Natural killer cell (primary cell): Measurements from ENCODE around the gene DCN. TPM values are rescaled to one million over a fixed set of nuclear protein-coding genes. Genes with fewer than 3 reads are reported as not detected.

Experiments used
- ATAC-seq, 3 donors: fragments of 150-1000 bp in 2 of 3; fragments of 200-7000 bp in 1 of 3; cut with Tn5 transposase; 1 replicate in 1 of 3; 2 replicates in 2 of 3; pipeline ENCODE4 v1.10.0; 2021; ENCODE audit warnings: mild to moderate bottlenecking in 2 of 3, moderate library complexity in 2 of 3
- DNase-seq, 2 donors: peaks; one replicate each; pipeline versions ENCODE4 v3.0.0 to v3.0.0-alpha.2; 2013 to 2021; ENCODE audit warnings: mixed read lengths in 1 of 2
- H3K27ac ChIP-seq: one replicate; pipeline ENCODE4 v1.5.1; 2013; ENCODE audit warnings: mild to moderate bottlenecking, low read length
- H3K27me3 ChIP-seq: one replicate; pipeline ENCODE4 v1.6.1; 2013; ENCODE audit warnings: low read length; ENCODE audit not compliant: control insufficient read depth, insufficient read depth
- H3K36me3 ChIP-seq: one replicate; pipeline ENCODE4 v1.6.1; 2013; ENCODE audit warnings: low read length; ENCODE audit not compliant: control insufficient read depth, insufficient read depth
- H3K4me1 ChIP-seq: one replicate; pipeline ENCODE4 v1.6.1; 2013; ENCODE audit warnings: low read length; ENCODE audit not compliant: control insufficient read depth, insufficient read depth
- H3K4me3 ChIP-seq: one replicate; pipeline ENCODE4 v1.5.1; 2013; ENCODE audit warnings: low read length
- H3K9me3 ChIP-seq: one replicate; pipeline ENCODE4 v1.6.1; 2013; ENCODE audit warnings: low read length; ENCODE audit not compliant: control insufficient read depth, insufficient read depth
- H3K27ac Mint-ChIP-seq, 2 donors: one replicate each; pipeline ENCODE4 v1.8.0; 2022; ENCODE audit warnings: mild to moderate bottlenecking in 2 of 2, mixed read lengths in 2 of 2, moderate library complexity in 1 of 2
- H3K27me3 Mint-ChIP-seq, 2 donors: one replicate each; pipeline ENCODE4 v1.8.0; 2022; ENCODE audit warnings: low read depth in 2 of 2, mixed read lengths in 2 of 2
- H3K36me3 Mint-ChIP-seq: one replicate; pipeline ENCODE4 v1.8.0; 2022; ENCODE audit warnings: mixed read lengths
- H3K4me1 Mint-ChIP-seq, 2 donors: one replicate each; pipeline ENCODE4 v1.8.0; 2022; ENCODE audit warnings: mixed read lengths in 2 of 2
- H3K4me3 Mint-ChIP-seq: one replicate; pipeline ENCODE4 v1.8.0; 2022; ENCODE audit warnings: mild to moderate bottlenecking, moderate library complexity, mixed read lengths
- H3K9me3 Mint-ChIP-seq, 2 donors: one replicate each; pipeline ENCODE4 v1.8.0; 2022; ENCODE audit warnings: mixed read lengths in 2 of 2
- WGBS: methylation state at CpG from one replicate; pipeline ENCODE4 v1.1.7; 2013; ENCODE audit warnings: missing lambda C conversion rate; ENCODE audit not compliant: insufficient coverage; 5-methylcytosine and 5-hydroxymethylcytosine counted together
- intact Hi-C: fragments of 100-400 bp; cut with micrococcal nuclease; formaldehyde crosslinking; loops from one replicate; pipeline ENCODE4 v1.14.2; 2022
- total RNA-seq, 4 donors: library from RNA; stranded (reverse); fragments of 120-200 nt in 1 of 4; gene quantifications; one replicate each; pipeline versions ENCODE4 v1.2.3 to v1.2.4, GENCODE V29; 2013 to 2022
- TF ChIP-seq, protein P1 (sequence below): fragments of 200-600 bp; IDR thresholded peaks from one replicate; pipeline ENCODE4 v1.8.0; 2022; ENCODE audit warnings: antibody characterized with exemption

DCN gene, protein sequence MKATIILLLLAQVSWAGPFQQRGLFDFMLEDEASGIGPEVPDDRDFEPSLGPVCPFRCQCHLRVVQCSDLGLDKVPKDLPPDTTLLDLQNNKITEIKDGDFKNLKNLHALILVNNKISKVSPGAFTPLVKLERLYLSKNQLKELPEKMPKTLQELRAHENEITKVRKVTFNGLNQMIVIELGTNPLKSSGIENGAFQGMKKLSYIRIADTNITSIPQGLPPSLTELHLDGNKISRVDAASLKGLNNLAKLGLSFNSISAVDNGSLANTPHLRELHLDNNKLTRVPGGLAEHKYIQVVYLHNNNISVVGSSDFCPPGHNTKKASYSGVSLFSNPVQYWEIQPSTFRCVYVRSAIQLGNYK
- total RNA-seq, result under 1 TPM in 1 of 3 donors, not detected in 2; 0.90 TPM
- total RNA-seq (2013), result 0.45 TPM

DNA sequence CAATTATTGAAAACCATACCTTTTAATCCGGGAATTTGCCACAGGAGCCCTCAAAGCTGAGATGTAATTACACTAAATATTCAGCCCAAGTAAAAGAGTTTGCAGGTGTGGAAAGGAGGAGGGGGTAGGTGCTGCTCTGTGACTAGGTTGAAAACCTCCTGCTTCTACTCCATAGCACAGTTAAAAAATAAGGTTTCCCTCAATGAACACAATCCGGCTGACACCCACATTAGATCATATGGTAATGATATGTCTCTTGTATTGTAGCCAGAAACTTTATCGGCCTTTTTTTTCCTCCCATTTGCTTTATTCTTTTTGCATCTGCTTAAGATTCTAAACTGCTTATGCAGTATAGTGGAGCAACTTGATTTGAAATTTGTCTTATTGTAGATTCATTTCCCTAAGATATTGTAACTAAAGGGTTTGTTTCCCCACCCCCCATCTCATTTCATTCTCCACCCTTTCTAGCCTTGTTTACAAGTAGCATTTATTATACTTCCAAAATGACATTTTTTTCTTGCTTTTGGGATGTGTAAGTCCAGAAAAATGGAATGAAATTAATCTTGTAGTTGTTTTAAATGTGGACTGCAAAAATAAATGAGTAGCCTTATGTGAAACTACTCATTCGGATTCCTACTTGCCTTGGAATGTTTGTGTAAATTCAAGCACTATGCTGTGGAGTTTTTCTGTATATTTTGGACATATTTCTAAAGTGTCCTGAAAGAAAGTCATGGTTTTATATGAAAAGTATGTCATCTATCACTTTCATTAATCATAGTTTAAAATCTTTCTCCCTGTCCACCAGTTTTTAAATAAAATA lies at the start of gene DCN:
TSS of gene DCN (minus strand) at position 182 of the 820 bp plus-strand sequence. CDS start 4,265 bp downstream, outside the sequence.
- Histone ChIP-seq H3K4me1 (no peaks in the 10 kb centered on the region), H3K27ac (no peak within 1 kb of the TSS), H3K27me3 (no peaks in the 10 kb centered on the region), H3K36me3 (no peaks in the 10 kb centered on the region), H3K9me3 (no peaks in the 10 kb centered on the region), H3K4me3 (no peak within 1 kb of the TSS)
- intact Hi-C loops, result no loop called here
- no peaks in the 10 kb centered on the region for H3K9me3 Mint-ChIP-seq
- TF ChIP-seq, protein P1, sequence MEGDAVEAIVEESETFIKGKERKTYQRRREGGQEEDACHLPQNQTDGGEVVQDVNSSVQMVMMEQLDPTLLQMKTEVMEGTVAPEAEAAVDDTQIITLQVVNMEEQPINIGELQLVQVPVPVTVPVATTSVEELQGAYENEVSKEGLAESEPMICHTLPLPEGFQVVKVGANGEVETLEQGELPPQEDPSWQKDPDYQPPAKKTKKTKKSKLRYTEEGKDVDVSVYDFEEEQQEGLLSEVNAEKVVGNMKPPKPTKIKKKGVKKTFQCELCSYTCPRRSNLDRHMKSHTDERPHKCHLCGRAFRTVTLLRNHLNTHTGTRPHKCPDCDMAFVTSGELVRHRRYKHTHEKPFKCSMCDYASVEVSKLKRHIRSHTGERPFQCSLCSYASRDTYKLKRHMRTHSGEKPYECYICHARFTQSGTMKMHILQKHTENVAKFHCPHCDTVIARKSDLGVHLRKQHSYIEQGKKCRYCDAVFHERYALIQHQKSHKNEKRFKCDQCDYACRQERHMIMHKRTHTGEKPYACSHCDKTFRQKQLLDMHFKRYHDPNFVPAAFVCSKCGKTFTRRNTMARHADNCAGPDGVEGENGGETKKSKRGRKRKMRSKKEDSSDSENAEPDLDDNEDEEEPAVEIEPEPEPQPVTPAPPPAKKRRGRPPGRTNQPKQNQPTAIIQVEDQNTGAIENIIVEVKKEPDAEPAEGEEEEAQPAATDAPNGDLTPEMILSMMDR, result no peak
- WGBS, result 64% methylated on average over 1 of the region's 4 CpGs
- no peaks in the 10 kb centered on the region for H3K27me3 Mint-ChIP-seq
- no peak within 1 kb of the TSS for H3K4me3 Mint-ChIP-seq
- DNase-seq (no peak), ATAC-seq (no peak)
- H3K27ac Mint-ChIP-seq, result no peak within 1 kb of the TSS
- H3K36me3 Mint-ChIP-seq, result no peaks in the 10 kb centered on the region
- H3K4me1 Mint-ChIP-seq, result no peaks in the 10 kb centered on the region

DNA sequence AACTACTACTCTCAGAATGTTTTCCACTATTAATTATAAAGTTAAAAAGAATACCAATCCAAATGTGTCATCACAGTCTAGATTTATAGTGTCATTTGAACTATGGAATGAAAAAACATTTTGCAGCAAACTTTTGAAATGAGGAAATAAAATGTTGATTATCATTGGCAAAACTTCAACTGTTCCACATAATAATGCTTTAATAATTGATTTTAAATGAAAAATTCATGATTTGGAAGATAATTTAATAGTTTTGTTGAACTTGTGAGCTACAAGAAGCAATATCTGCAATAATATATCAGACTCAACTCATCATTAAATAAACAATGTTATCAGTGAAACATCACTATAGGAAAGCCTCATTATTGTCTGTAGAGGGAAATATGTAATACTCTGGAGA lies 48.2 kb upstream of the DCN start:
- Histone ChIP-seq H3K9me3 (no peaks in the 10 kb centered on the region), H3K4me3 (no peak overlapping the region), H3K36me3 (no peaks in the 10 kb centered on the region), H3K4me1 (no peaks in the 10 kb centered on the region), H3K27me3 (no peaks in the 10 kb centered on the region), H3K27ac (no peak overlapping the region)
- TF ChIP-seq, protein P1, result no peak
- intact Hi-C loops, result no loop called here
- Mint-ChIP-seq H3K4me3 (no peak overlapping the region), H3K27ac (no peak overlapping the region), H3K9me3 (peaks cover under 1 to 8% of the 10 kb centered on the region in 2 donors), H3K27me3 (no peaks in the 10 kb centered on the region), H3K36me3 (no peaks in the 10 kb centered on the region), H3K4me1 (no peaks in the 10 kb centered on the region)
- DNase-seq, result no peak
- no peak for ATAC-seq

DNA sequence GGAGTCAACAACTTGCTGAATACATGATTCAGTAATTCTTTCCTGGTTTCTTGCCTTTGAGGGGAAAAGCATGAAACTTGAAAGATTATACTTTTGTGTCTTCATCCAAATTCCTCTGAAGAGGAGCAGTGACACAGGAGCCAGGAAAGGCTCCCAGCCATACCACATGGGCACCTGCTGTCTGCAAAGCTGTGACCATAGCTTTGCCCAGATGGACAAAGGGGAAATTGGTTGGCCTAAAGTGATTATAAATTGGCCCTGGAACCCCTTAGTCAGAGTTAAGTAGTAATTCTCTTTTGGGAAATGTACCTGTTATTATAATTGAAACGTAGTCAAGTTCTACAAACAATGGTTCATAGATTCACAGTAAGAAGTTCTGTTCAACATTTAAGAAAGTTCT lies 44.3 kb upstream of the DCN start:
- Histone ChIP-seq H3K27me3 (peaks cover 2% of the 10 kb centered on the region), H3K9me3 (no peaks in the 10 kb centered on the region), H3K27ac (no peak overlapping the region), H3K4me3 (no peak overlapping the region), H3K4me1 (no peaks in the 10 kb centered on the region), H3K36me3 (no peaks in the 10 kb centered on the region)
- H3K27me3 Mint-ChIP-seq, result no peaks in the 10 kb centered on the region
- no peak overlapping the region for H3K27ac Mint-ChIP-seq
- peaks cover 3 to 7% of the 10 kb centered on the region in 2 donors for H3K9me3 Mint-ChIP-seq
- no peak overlapping the region for H3K4me3 Mint-ChIP-seq
- ATAC-seq (no peak), DNase-seq (no peak)
- H3K36me3 Mint-ChIP-seq, result no peaks in the 10 kb centered on the region
- TF ChIP-seq, protein P1, result no peak
- no peaks in the 10 kb centered on the region for H3K4me1 Mint-ChIP-seq
- no CpG with 5 or more reads among the region's 1 CpG for WGBS
- intact Hi-C loops, result no loop called here
